C4-2B (cell line): ENCODE data around the gene ABLIM3.

Experiments
- CTCF ChIP-seq: fragments of 450-650 bp; conservative IDR thresholded peaks from 2 replicates; pipeline ENCODE4 v1.5.1; 2017; ENCODE audit warnings: mild to moderate bottlenecking
- ZFX ChIP-seq: fragments of 450-650 bp; IDR thresholded peaks from 2 replicates; pipeline ENCODE4 v1.6.1; 2017

GRCh38 chr5:149145138-149145537 is 3.8 kb downstream of the ABLIM3 start:
- TF ChIP-seq CTCF (no peak), ZFX (no peak)
